ENCODE data around the gene RPL18. TPM values are rescaled to one million over a fixed set of nuclear protein-coding genes. Genes with fewer than 3 reads are reported as not detected.

The RPL18 gene
- total and polyA plus RNA-seq, 9 of the 15 experiments (the other 6 are each of a cell fraction or from before 2014, with no cell fraction given): 312 to 2,635 (median 1,653) TPM

DNA sequence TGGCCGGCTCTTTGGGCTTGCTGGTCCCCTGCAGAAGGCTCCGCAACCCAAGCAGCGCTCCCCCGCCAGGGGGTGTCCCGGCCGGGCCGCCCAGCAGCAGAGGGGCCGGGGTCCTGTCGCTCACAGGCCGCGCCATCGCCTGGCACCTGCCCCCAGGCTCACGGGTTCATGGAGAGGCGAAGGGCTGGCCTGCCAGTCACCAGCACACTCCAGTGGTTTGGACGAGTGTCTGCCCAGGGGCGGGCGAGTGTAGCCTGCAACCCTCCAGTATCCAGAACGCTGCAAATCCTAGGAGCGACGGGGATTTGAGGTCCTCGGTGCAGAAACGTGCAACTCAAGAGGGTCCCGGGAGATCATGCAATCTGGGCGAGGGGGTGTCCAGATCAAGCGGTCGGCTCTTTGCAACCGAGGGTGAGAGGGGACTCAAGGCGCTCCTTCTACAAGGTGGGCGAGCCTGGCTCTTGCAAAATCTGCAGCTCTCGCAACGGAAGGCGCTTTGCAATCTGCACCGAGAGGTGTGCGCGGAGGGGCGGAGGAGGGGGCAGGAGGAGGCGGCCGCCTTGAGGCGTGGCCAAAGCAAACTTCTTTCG is 18.0 kb upstream of the RPL18 start, which contains the start of gene DBP (continued):
- TF ChIP-seq, protein P1, sequence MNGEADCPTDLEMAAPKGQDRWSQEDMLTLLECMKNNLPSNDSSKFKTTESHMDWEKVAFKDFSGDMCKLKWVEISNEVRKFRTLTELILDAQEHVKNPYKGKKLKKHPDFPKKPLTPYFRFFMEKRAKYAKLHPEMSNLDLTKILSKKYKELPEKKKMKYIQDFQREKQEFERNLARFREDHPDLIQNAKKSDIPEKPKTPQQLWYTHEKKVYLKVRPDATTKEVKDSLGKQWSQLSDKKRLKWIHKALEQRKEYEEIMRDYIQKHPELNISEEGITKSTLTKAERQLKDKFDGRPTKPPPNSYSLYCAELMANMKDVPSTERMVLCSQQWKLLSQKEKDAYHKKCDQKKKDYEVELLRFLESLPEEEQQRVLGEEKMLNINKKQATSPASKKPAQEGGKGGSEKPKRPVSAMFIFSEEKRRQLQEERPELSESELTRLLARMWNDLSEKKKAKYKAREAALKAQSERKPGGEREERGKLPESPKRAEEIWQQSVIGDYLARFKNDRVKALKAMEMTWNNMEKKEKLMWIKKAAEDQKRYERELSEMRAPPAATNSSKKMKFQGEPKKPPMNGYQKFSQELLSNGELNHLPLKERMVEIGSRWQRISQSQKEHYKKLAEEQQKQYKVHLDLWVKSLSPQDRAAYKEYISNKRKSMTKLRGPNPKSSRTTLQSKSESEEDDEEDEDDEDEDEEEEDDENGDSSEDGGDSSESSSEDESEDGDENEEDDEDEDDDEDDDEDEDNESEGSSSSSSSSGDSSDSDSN (IDR thresholded peaks at IDR 0.05; ENCODE audit: borderline replicate concordance in 1 of 2, low read depth in 2 of 2, low read length in 2 of 2): 0 out of 4 replicates have a peak, but pooled peaks have one; percentile 65 to 70
- no peak for TF ChIP-seq SMARCC2 (IDR thresholded peaks at IDR 0.05; ENCODE audit: low read depth)
- TF ChIP-seq, protein P2, sequence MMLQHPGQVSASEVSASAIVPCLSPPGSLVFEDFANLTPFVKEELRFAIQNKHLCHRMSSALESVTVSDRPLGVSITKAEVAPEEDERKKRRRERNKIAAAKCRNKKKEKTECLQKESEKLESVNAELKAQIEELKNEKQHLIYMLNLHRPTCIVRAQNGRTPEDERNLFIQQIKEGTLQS (IDR thresholded peaks at IDR 0.05): no peak
- TF ChIP-seq, protein P2 (CRISPR knock-in tag; conservative IDR thresholded peaks at IDR 0.05): 0 out of 2 replicates have a peak, but pooled peaks have one; percentile 15

All from K562 (cell line).